GM21717 (cell line): ENCODE measurements around the gene LOXL3.

Experiments used
- ATAC-seq: cut with Tn5 transposase; IDR thresholded peaks from one replicate; pipeline ENCODE4 v1.9.1; 2021; ENCODE audit warnings: mild to moderate bottlenecking, moderate library complexity; ENCODE audit not compliant: unreplicated experiment

Gene LOXL3

GRCh38 chr2:74551942-74552913 is 1.5 kb downstream of the LOXL3 start:
- ATAC-seq: no peak

- no peak for ATAC-seq
Observed at GRCh38 chr2:74551530-74551929, 2.2 kb downstream of the LOXL3 start.

GRCh38 chr2:74550231-74550630 is 3.5 kb downstream of the LOXL3 start:
- no peak for ATAC-seq

DNA sequence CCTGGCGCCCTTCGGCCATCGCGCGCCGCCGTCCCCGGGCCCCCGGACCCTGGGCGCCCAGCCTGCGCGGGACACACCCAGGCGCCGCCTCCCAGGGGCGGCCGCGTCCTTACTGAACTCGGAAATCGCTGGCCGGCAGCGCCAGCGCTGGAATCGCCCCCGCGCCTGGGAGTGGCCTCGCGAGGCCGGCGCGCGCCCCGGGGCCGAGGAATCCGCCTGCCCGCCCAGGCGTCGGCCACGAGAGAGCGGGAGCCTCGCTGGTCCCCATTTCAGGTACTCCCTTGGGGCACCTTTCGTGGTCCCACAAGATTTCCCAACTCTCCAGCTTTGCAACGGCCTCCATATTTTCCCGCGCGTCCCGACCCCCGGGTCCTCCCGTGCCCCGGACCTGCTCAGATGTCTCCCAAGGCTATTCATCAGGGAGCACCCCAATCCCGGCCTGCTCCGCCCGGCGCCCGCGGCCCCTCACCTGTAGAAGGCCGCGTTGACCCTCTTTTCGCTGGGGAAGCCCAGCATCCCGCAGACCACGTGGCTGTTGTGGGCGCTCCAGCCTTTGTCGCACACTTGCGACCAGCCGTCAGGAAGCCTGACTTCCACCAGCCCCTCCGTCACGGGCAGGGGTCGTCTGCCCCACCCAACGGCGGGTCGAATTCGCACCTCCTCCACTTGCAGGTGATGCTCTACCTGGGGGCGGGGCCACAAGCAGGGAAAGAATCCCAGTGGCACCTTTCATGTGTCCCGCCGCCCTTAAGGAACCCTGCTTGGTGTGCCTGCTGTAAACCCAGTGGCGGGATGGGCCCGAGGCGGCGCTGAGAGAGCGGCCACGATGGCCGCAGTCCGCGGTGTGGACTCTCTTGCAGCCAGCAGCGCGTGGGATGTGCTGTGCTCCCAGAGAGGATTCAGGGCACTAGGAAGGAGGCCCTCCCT is 4.6 kb downstream of the LOXL3 start:
- no peak for ATAC-seq

DNA sequence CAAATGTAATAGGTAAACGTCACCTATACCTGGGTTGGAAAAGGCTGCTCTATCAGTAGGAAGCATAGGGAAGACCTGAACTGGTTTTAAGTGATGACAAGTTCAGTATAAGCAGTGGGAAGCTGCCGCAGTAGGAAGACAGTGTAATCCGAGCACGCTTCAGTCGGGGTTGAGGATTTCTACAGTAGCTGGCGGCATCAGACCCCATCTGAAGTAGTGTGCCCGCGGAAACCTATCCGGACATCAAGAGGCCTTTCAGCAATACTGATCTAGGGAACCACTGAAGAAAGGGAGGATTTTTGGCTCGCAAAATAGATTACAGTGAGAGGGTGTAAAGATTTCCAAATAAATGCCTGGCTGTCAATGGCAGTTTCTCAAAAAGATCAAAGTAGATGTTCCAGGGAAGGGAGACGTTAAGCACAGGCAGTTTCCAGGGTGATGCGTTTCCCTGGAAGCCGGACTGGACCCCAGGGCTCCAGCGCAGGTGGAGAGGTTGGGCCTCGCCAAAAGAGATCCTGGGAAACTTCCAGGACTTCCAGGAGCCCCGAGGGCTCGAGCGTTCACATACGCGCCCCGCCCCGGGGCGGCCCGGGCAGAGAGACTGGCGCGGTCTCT is 5.3 kb downstream of the LOXL3 start:
- ATAC-seq: no peak

DNA sequence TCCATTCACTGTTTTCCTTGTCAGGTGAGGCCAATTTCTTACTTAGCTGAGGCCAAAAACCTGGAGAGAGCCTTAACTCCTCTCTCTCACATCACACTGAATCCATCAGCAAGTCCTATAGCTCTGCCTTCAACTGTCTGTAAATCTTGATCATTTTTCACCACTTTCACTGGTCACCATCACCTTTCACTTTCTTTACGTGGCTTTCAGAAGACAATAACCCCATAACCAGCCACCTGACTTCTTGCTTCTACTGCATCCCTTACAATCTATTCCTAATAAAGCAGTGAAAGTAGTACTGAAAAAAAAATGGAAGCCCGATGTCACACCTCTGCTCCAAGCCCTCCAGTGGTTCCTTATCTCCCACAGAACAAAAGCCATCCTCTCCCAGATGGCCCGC is 7.7 kb downstream of the LOXL3 start:
- no peak for ATAC-seq

- ATAC-seq: no peak
Observed at GRCh38 chr2:74544634-74545033, 9.1 kb downstream of the LOXL3 start.

- ATAC-seq: no peak
Observed at GRCh38 chr2:74542978-74543377, 10.8 kb downstream of the LOXL3 start.

DNA sequence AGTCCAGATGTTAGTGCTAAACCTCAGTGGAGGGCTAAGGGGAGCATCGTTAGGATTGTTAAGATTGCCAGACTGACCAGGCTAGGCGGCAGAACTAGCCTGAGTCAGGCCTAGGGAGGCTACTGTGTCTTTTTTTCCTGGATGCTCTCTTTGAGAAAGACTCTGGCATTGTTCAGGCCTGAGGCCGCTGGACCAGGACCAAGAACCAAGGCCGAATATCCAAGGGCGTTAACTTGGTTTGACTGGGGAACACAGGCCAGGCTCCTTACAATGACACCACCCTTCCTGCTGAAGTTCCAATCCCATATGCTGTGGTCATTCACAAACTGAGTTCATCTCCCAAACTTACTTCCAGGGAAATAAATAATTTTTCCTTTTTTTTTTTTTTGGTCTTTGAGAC is 13.5 kb downstream of the LOXL3 start:
- ATAC-seq: no peak

DNA sequence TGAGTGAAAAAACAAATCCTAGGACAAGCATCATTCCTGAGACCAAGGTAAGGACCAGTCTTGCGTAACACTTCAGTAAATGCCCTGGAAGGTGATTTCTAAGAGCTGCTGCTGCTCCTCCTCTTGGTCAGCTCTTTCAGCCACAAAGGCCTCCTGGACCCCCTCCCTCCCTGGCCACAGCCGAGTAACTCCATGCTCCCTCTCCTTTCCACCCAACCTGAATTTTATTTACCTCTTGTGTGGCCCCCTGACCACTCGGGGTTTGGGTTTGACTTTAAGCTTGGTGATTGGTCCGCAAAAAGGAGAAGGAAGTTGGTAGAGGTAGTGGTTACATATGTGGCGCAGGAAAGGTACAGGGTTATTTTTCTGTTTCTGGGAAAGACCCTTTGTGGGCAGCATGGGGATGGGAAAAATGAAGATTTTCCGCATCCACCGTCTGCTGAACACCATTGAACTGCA is 14.8 kb downstream of the LOXL3 start:
- no peak for ATAC-seq

GRCh38 chr2:74537140-74537539 is 16.6 kb downstream of the LOXL3 start:
- ATAC-seq: no peak

- no peak for ATAC-seq
Observed at GRCh38 chr2:74536166-74536950, 17.4 kb downstream of the LOXL3 start.

DNA sequence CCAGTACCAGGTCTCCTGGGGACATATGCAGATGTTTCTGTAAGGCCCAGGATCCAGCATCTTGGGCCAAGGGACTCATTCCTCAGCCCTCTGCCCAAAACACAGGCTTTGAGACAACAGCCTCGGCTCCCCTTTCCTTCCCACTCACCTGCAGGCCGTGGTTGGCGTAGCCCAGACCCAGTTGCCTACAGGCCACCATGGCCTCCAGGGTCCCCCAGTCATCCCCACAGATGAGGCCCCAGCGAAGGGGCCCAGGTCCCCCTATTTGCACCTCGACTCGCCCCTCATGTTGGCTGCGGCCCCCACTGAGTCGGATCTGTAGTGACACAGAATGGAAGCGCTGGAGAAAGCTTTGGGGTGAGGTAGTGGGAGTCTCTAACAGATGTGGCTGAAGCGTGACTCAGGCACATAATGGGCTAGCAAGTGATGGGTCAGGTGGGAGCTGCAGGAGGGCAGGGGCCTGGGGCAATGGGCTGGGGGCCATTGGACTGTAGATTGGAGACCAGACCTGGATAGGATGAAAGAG is 18.2 kb downstream of the LOXL3 start:
- no peak for ATAC-seq

GRCh38 chr2:74534411-74534810 is 19.3 kb downstream of the LOXL3 start:
- ATAC-seq: no peak

GRCh38 chr2:74533464-74533863 is 20.3 kb downstream of the LOXL3 start:
- ATAC-seq: no peak

DNA sequence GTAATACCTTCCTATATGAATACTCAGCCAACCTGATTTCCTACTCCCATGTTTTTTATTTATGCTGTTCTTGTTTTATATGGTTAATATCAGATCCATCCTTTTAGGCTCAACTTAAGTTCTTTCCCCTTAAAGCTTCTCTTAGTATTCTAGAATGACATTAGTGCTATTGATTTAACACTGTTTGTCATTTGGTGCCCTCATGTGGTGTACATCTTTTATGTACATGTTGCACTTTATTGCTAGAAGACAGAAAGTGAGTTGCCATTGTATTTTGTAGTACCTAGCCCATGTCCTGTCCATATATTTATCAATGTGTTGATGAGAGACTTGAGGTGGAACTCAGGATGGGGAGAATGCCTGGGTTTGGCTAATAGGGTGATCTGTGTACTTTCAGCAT is 21.5 kb downstream of the LOXL3 start:
- ATAC-seq: no peak

- ATAC-seq: no peak
Observed at GRCh38 chr2:74531666-74532065, 22.1 kb downstream of the LOXL3 start.

GRCh38 chr2:74530239-74531187 is 23.2 kb downstream of the LOXL3 start:
- peak; percentile 30 for ATAC-seq
